Measurements from ENCODE around the gene SIX3. TPM values are rescaled to one million over a fixed set of nuclear protein-coding genes. Genes with fewer than 3 reads are reported as not detected.

SIX3 gene
- not detected in 2 replicates for total RNA-seq

GRCh38 chr2:44941551-44942234, at the start of gene SIX3:
Gene SIX3 (plus strand): TSS chr2:44941702. CDS start chr2:44942105, 403 bp downstream.

Other genes starting within 250 kb of the SIX3 start
- under 0.01 and 0.18 TPM in 2 replicates for gene SIX2, start 67.8 kb downstream of the SIX3 start, total RNA-seq

Data from smooth muscle cell of bladder (primary cell).